Measurements from ENCODE around the gene SETBP1.

- TF ChIP-seq, protein P1, sequence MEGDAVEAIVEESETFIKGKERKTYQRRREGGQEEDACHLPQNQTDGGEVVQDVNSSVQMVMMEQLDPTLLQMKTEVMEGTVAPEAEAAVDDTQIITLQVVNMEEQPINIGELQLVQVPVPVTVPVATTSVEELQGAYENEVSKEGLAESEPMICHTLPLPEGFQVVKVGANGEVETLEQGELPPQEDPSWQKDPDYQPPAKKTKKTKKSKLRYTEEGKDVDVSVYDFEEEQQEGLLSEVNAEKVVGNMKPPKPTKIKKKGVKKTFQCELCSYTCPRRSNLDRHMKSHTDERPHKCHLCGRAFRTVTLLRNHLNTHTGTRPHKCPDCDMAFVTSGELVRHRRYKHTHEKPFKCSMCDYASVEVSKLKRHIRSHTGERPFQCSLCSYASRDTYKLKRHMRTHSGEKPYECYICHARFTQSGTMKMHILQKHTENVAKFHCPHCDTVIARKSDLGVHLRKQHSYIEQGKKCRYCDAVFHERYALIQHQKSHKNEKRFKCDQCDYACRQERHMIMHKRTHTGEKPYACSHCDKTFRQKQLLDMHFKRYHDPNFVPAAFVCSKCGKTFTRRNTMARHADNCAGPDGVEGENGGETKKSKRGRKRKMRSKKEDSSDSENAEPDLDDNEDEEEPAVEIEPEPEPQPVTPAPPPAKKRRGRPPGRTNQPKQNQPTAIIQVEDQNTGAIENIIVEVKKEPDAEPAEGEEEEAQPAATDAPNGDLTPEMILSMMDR (IDR thresholded peaks at IDR 0.05), result no peak
- TF ChIP-seq EZH2 (IDR thresholded peaks at IDR 0.05) (no peak), EZH2phosphoT487 (IDR thresholded peaks at IDR 0.05) (no peak)
These were observed 286.9 kb downstream of the SETBP1 start for GRCh38 chr18:44967599-44967998.

Data from neural progenitor cell (in vitro differentiated cells).